Esophagus squamous epithelium (tissue), 5 donors: ENCODE results near the gene DST. TPM values are rescaled to one million over a fixed set of nuclear protein-coding genes. Genes with fewer than 3 reads are reported as not detected.

Experiments
- DNase-seq: peaks from one replicate; lab custom pipeline; 2025; lab: John Stamatoyannopoulos, UW
- H3K27ac ChIP-seq, 4 donors: fragments of 200-600 bp; sonication (generic); one replicate each; pipeline ENCODE4 v1.5.1; 2016 to 2019; ENCODE audit warnings: mild to moderate bottlenecking in 1 of 4
- H3K27me3 ChIP-seq, 4 donors: fragments of 200-600 bp; sonication (generic); 1 replicate in 3 of 4; 2 replicates in 1 of 4; pipeline versions ENCODE4 v1.5.1 to v1.6.0; 2017 to 2021; ENCODE audit warnings: antibody characterized with exemption in 1 of 4
- H3K36me3 ChIP-seq, 3 donors: fragments of 200-600 bp; sonication (generic); one replicate each; pipeline ENCODE4 v1.5.1; 2016 to 2019
- H3K4me1 ChIP-seq, 3 donors: fragments of 200-600 bp; sonication (generic); one replicate each; pipeline ENCODE4 v1.5.1; 2017 to 2019
- H3K4me3 ChIP-seq, 4 donors: fragments of 200-600 bp; sonication (generic); 1 replicate in 3 of 4; 2 replicates in 1 of 4; pipeline ENCODE4 v1.5.1; 2016 to 2019; ENCODE audit warnings: mild to moderate bottlenecking in 2 of 4, moderate library complexity in 1 of 4
- H3K9me3 ChIP-seq, 3 donors: fragments of 200-600 bp; sonication (generic); one replicate each; pipeline ENCODE4 v1.5.1; 2016 to 2019
- POLR2A ChIP-seq, 4 donors: fragments of 450-650 bp; IDR thresholded peaks; one replicate each; pipeline ENCODE4 v1.6.1; 2017; ENCODE audit warnings: antibody characterized with exemption in 4 of 4, mild to moderate bottlenecking in 4 of 4, moderate library complexity in 3 of 4
- WGBS, 2 donors: methylation state at CpG; one replicate each; pipeline ENCODE4 v1.1.5; 2018; 5-methylcytosine and 5-hydroxymethylcytosine counted together
- intact Hi-C: fragments of 100-400 bp; cut with DNase I; formaldehyde crosslinking; loops from one replicate; pipeline ENCODE4 v1.15.0; 2022
- total RNA-seq, 4 donors: library from RNA; depleted of rRNA; stranded (reverse); fragments of >200 nt; gene quantifications; one replicate each; pipeline ENCODE4 v1.1.0, GENCODE V29; 2016
- TF ChIP-seq, protein P1 (sequence below), 6 experiments: fragments of 450-650 bp in 4 of 6; fragments of 200-600 bp in 2 of 6; sonication (generic) in 2 of 6; IDR thresholded peaks; one replicate each; pipeline ENCODE4 v1.5.1; 2016 to 2019; ENCODE audit warnings: antibody characterized with exemption in 6 of 6, mild to moderate bottlenecking in 4 of 6, moderate library complexity in 4 of 6
- donor health status: DM: yes; HTN: yes; CAD: no.

DST gene
- total RNA-seq, 4 donors from 2014 or later: 134 to 468 (median 175) TPM

GRCh38 chr6:56613247-56613851 lies 29.3 kb downstream of the DST start:
- Histone ChIP-seq H3K27ac (no peak overlapping the region), H3K27me3 (no peaks in the 10 kb centered on the region), H3K9me3 (no peaks in the 10 kb centered on the region), H3K4me3 (no peak overlapping the region), H3K36me3 (peaks cover 0 to 55% (median 5%) of the 10 kb centered on the region in 3 donors), H3K4me1 (no peaks in the 10 kb centered on the region)
- 57 to 68% methylated on average over 6 of the region's 6 CpGs for WGBS, 2 donors
- no peak for TF ChIP-seq POLR2A (IDR thresholded peaks at IDR 0.05)
- TF ChIP-seq, protein P1, sequence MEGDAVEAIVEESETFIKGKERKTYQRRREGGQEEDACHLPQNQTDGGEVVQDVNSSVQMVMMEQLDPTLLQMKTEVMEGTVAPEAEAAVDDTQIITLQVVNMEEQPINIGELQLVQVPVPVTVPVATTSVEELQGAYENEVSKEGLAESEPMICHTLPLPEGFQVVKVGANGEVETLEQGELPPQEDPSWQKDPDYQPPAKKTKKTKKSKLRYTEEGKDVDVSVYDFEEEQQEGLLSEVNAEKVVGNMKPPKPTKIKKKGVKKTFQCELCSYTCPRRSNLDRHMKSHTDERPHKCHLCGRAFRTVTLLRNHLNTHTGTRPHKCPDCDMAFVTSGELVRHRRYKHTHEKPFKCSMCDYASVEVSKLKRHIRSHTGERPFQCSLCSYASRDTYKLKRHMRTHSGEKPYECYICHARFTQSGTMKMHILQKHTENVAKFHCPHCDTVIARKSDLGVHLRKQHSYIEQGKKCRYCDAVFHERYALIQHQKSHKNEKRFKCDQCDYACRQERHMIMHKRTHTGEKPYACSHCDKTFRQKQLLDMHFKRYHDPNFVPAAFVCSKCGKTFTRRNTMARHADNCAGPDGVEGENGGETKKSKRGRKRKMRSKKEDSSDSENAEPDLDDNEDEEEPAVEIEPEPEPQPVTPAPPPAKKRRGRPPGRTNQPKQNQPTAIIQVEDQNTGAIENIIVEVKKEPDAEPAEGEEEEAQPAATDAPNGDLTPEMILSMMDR (IDR thresholded peaks at IDR 0.05): no peak
- no peak for DNase-seq
- intact Hi-C loops: no loop called here

GRCh38 chr6:56608332-56608731 lies 34.4 kb downstream of the DST start:
- no peak overlapping the region for H3K4me3 ChIP-seq
- no peak overlapping the region for H3K27ac ChIP-seq
- intact Hi-C loops: no loop called here
- H3K9me3 ChIP-seq: no peaks in the 10 kb centered on the region
- 93 to 99% methylated on average over 4 of the region's 4 CpGs for WGBS, 2 donors
- peaks cover 0 to 21% (median 0%) of the 10 kb centered on the region in 3 donors for H3K36me3 ChIP-seq
- no peaks in the 10 kb centered on the region for H3K27me3 ChIP-seq
- no peak for DNase-seq
- TF ChIP-seq, protein P1 (IDR thresholded peaks at IDR 0.05): no peak
- no peak for TF ChIP-seq POLR2A (IDR thresholded peaks at IDR 0.05)
- no peaks in the 10 kb centered on the region for H3K4me1 ChIP-seq

GRCh38 chr6:56607111-56607752 lies 35.5 kb downstream of the DST start:
- peaks cover 0 to 25% (median 0%) of the 10 kb centered on the region in 3 donors for H3K36me3 ChIP-seq
- 68 to 88% methylated on average over 2 of the region's 2 CpGs for WGBS, 2 donors
- intact Hi-C loops: no loop called here
- TF ChIP-seq POLR2A (IDR thresholded peaks at IDR 0.05): no peak
- TF ChIP-seq, protein P1 (IDR thresholded peaks at IDR 0.05): no peak
- no peak for DNase-seq
- H3K27me3 ChIP-seq: no peaks in the 10 kb centered on the region
- no peak overlapping the region for H3K27ac ChIP-seq
- no peak overlapping the region for H3K4me3 ChIP-seq
- no peaks in the 10 kb centered on the region for H3K9me3 ChIP-seq
- H3K4me1 ChIP-seq: no peaks in the 10 kb centered on the region

DNA sequence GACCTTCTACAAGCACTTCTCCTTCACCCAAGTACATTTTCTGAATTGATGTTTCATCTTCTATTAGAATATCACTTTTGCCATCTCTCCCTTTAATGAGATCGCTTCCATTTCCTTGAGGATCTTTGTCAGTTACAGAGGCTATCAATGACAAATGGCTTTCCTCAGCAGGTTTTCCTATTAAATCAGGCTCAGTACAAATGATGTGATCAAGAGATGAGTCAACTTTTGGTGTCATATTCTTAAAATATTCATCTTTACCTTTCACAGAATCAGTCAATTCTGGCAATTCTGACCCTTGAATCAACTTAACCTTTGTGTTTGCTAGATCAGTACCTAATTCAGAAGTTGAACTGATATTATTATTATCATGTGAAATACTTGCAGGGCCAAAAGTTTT lies 37.3 kb downstream of the DST start:
- Histone ChIP-seq H3K36me3 (peaks cover 0 to 38% (median 0%) of the 10 kb centered on the region in 3 donors), H3K27me3 (no peaks in the 10 kb centered on the region), H3K27ac (no peak overlapping the region), H3K4me3 (no peak overlapping the region), H3K9me3 (no peaks in the 10 kb centered on the region), H3K4me1 (no peaks in the 10 kb centered on the region)
- WGBS, 2 donors: 95 to 100% methylated on average over 1 of the region's 1 CpG
- intact Hi-C loops: no loop called here
- TF ChIP-seq POLR2A (IDR thresholded peaks at IDR 0.05): no peak
- TF ChIP-seq, protein P1 (IDR thresholded peaks at IDR 0.05): no peak
- no peak for DNase-seq

DNA sequence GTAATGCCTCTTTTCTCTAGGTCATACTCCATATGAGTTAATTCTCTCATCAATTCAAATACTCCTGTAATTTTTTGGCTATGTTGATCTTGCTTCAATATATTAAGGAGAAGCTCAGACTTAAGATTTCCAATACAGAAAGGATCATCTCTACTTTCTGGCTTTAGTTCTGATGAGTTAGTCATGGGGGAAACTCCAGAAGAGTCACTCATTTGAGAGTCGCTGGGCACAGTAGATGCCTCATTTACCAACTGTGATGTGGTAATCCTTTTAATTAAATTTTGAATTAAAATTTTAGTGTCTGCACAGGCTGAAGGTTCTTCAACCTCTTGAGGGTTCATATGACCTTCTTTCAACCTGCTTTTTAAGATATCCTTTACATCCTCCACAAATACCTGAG lies 38.5 kb downstream of the DST start:
- no peaks in the 10 kb centered on the region for H3K9me3 ChIP-seq
- 45 to 69% methylated on average over 1 of the region's 1 CpG for WGBS, 2 donors
- no peaks in the 10 kb centered on the region for H3K4me1 ChIP-seq
- H3K27ac ChIP-seq: no peak overlapping the region
- H3K4me3 ChIP-seq: no peak overlapping the region
- no peaks in the 10 kb centered on the region for H3K27me3 ChIP-seq
- TF ChIP-seq POLR2A (IDR thresholded peaks at IDR 0.05): no peak
- TF ChIP-seq, protein P1 (IDR thresholded peaks at IDR 0.05): no peak
- intact Hi-C loops: no loop called here
- peaks cover 0 to 41% (median 0%) of the 10 kb centered on the region in 3 donors for H3K36me3 ChIP-seq
- DNase-seq: no peak
